B cell (primary cell): ENCODE data around the gene CNTNAP1. TPM values are rescaled to one million over a fixed set of nuclear protein-coding genes. Genes with fewer than 3 reads are reported as not detected.
A peak's percentile ranks its signal among the peaks of the same experiment; 100 is the strongest.

Source experiments
- ATAC-seq: fragments of 200-7000 bp; cut with Tn5 transposase; one replicate; pipeline ENCODE4 v1.10.0; 2021; ENCODE audit warnings: low read depth, mild to moderate bottlenecking, moderate number of reproducible peaks, moderate library complexity
- CTCF ChIA-PET: fragments of 350-600 bp; sonication (Branson Sonifier 250); formaldehyde crosslinking; loops from one replicate; lab custom pipeline; 2021; ENCODE audit warnings: antibody characterized with exemption, inconsistent platforms; lab: Charles Lee
- POLR2A ChIA-PET: fragments of 350-600 bp; sonication (Branson Sonifier 250); formaldehyde crosslinking; loops from one replicate; lab custom pipeline; 2021; ENCODE audit warnings: antibody characterized with exemption; lab: Charles Lee
- DNase-seq: peaks from one replicate; pipeline ENCODE4 v3.0.0; 2013
- H2AFZ ChIP-seq: 2 replicates; pipeline ENCODE4 v1.6.1; 2012; ENCODE audit warnings: mild to moderate bottlenecking, low read depth, low read length; ENCODE audit not compliant: insufficient read depth, poor library complexity, severe bottlenecking
- H3K27ac ChIP-seq, 2 donors: 1 replicate in 1 of 2; 2 replicates in 1 of 2; pipeline ENCODE4 v1.5.1; 2012 to 2013; ENCODE audit warnings: low read length in 2 of 2, mild to moderate bottlenecking in 2 of 2, moderate library complexity in 1 of 2
- H3K27me3 ChIP-seq, 4 experiments: fragments of 200-600 bp in 1 of 4; sonication (generic) in 1 of 4; replicated peaks in 1 of 4; 1 replicate in 2 of 4; 2 replicates in 2 of 4; pipeline versions ENCODE4 v1.6.1 to v1.7.0; 2013 to 2016; ENCODE audit warnings: low read length in 3 of 4, mild to moderate bottlenecking in 2 of 4, mixed read lengths in 1 of 4, moderate library complexity in 1 of 4; ENCODE audit not compliant: insufficient read depth in 4 of 4, control insufficient read depth in 3 of 4; ENCODE audit errors: control extremely low read depth in 1 of 4
- H3K36me3 ChIP-seq, 2 experiments: replicated peaks in 1 of 2; 1 replicate in 1 of 2; 2 replicates in 1 of 2; pipeline versions ENCODE4 v1.6.1 to v1.7.1; 2013; ENCODE audit warnings: low read length in 1 of 2; ENCODE audit not compliant: insufficient read depth in 2 of 2, control insufficient read depth in 1 of 2; ENCODE audit errors: control extremely low read depth in 1 of 2, extremely low read depth in 1 of 2
- H3K4me1 ChIP-seq, 2 donors: fragments of 200-600 bp in 1 of 2; sonication (generic) in 1 of 2; 1 replicate in 1 of 2; 2 replicates in 1 of 2; pipeline versions ENCODE4 v1.5.1 to v1.6.1; 2013 to 2017; ENCODE audit warnings: low read length in 2 of 2; ENCODE audit not compliant: control insufficient read depth in 2 of 2, insufficient read depth in 2 of 2
- H3K4me2 ChIP-seq: replicated peaks from 2 replicates; pipeline ENCODE3; 2012; ENCODE audit warnings: mild to moderate bottlenecking, low read depth, low read length; ENCODE audit not compliant: poor library complexity, severe bottlenecking
- H3K4me3 ChIP-seq, 5 experiments: fragments of 200-600 bp in 1 of 5; sonication (generic) in 1 of 5; 1 replicate in 3 of 5; 2 replicates in 2 of 5; pipeline versions ENCODE4 v1.5.1 to v1.7.0; 2011 to 2016; ENCODE audit warnings: low read length in 4 of 5, mild to moderate bottlenecking in 4 of 5, low read depth in 2 of 5, control low read depth in 1 of 5, moderate library complexity in 1 of 5; ENCODE audit not compliant: insufficient read depth in 1 of 5; ENCODE audit errors: control extremely low read depth in 1 of 5, extremely low read depth in 1 of 5
- H3K79me2 ChIP-seq: fragments of 200-600 bp; sonication (generic); one replicate; pipeline ENCODE4 v1.6.0; 2016; ENCODE audit warnings: low read length; ENCODE audit not compliant: control insufficient read depth, insufficient read depth
- H3K9ac ChIP-seq: fragments of 200-600 bp; sonication (generic); 2 replicates; pipeline ENCODE4 v1.6.1; 2017; ENCODE audit warnings: mild to moderate bottlenecking, low read length, moderate library complexity
- H3K9me3 ChIP-seq, 3 donors: one replicate each; pipeline versions ENCODE4 v1.6.1 to v1.7.1; 2013; ENCODE audit warnings: low read length in 2 of 3; ENCODE audit not compliant: control insufficient read depth in 2 of 3, insufficient read depth in 1 of 3; ENCODE audit errors: control extremely low read depth in 1 of 3
- H4K20me1 ChIP-seq: 2 replicates; pipeline ENCODE4 v1.6.0; 2012; ENCODE audit warnings: mild to moderate bottlenecking, low read length; ENCODE audit not compliant: insufficient read depth, control insufficient read depth, poor library complexity, severe bottlenecking
- H3K27ac Mint-ChIP-seq: one replicate; pipeline ENCODE4 v1.8.0; 2021; ENCODE audit warnings: mixed read lengths
- H3K27me3 Mint-ChIP-seq: one replicate; pipeline ENCODE4 v1.8.0; 2021; ENCODE audit warnings: mixed read lengths
- H3K4me1 Mint-ChIP-seq: one replicate; pipeline ENCODE4 v1.8.0; 2021; ENCODE audit warnings: mixed read lengths
- H3K4me3 Mint-ChIP-seq: one replicate; pipeline ENCODE4 v1.8.0; 2021; ENCODE audit warnings: mixed read lengths
- H3K9me3 Mint-ChIP-seq: one replicate; pipeline ENCODE4 v1.8.0; 2022; ENCODE audit warnings: mixed read lengths; ENCODE audit not compliant: insufficient read depth
- CTCF ChIP-seq: fragments of 200-600 bp; IDR thresholded peaks from one replicate; pipeline ENCODE4 v1.8.0; 2022; ENCODE audit warnings: antibody characterized with exemption, mild to moderate bottlenecking
- EZH2 ChIP-seq: IDR thresholded peaks from 2 replicates; pipeline ENCODE4 v1.6.1; 2012; ENCODE audit warnings: borderline replicate concordance, low read depth, mild to moderate bottlenecking, moderate library complexity, low read length; ENCODE audit not compliant: insufficient read depth, poor library complexity, severe bottlenecking
- WGBS: methylation state at CpG from one replicate; pipeline ENCODE4 v1.1.5; 2013; ENCODE audit warnings: missing lambda C conversion rate; ENCODE audit not compliant: insufficient coverage; 5-methylcytosine and 5-hydroxymethylcytosine counted together
- intact Hi-C: fragments of 100-400 bp; cut with micrococcal nuclease; formaldehyde crosslinking; loops from one replicate; pipeline ENCODE4 v1.10.0; 2022
- polyA minus RNA-seq: library from RNA; depleted of rRNA, polyadenylated mRNA; stranded (reverse); fragments of >200 nt; gene quantifications from 2 replicates; pipeline ENCODE4 v1.2.3, GENCODE V29; 2012
- polyA plus RNA-seq: library from polyadenylated mRNA; depleted of rRNA; stranded (reverse); fragments of >200 nt; gene quantifications from 2 replicates; pipeline ENCODE4 v1.2.3, GENCODE V29; 2012
- total RNA-seq, 2 donors: library from RNA; stranded (reverse); fragments of 120-200 nt in 1 of 2; gene quantifications; 1 replicate in 1 of 2; 2 replicates in 1 of 2; pipeline versions ENCODE4 v1.2.3 to v1.2.4, GENCODE V29; 2013 to 2022

Gene CNTNAP1
- total RNA-seq (4.7 and 6.7 TPM in 2 replicates), polyA plus RNA-seq (3.5 and 4.9 TPM in 2 replicates), polyA minus RNA-seq (2.7 and 3.2 TPM in 2 replicates)
- total RNA-seq (2013): 0.89 TPM

- Mint-ChIP-seq H3K27me3 (no peaks in the 10 kb centered on the region), H3K27ac (peak within 1 kb of the TSS; percentile 38), H3K4me3 (peak within 1 kb of the TSS; percentile 83), H3K4me1 (peaks cover 53% of the 10 kb centered on the region), H3K9me3 (no peaks in the 10 kb centered on the region)
- H3K36me3 ChIP-seq: no peaks in the 10 kb centered on the region
- ATAC-seq (no peak), DNase-seq (peak; percentile 63)
- no peak within 1 kb of the TSS for H3K27ac ChIP-seq
- peaks cover 14% of the 10 kb centered on the region for H4K20me1 ChIP-seq
- POLR2A ChIA-PET: interaction anchor here (0.7 kb wide), 1 partner anchor 74 kb away, joined by 3 read pairs; no protein-coding TSS in a partner anchor
- peaks cover 0 to 14% (median 0%) of the 10 kb centered on the region in 3 donors for H3K9me3 ChIP-seq
- peak within 1 kb of the TSS; percentile 52 for H3K9ac ChIP-seq
- intact Hi-C loops: no loop called here
- H3K27me3 ChIP-seq: peaks cover 0 to 28% (median 11%) of the 10 kb centered on the region in 4 experiments
- peaks cover 52 to 60% of the 10 kb centered on the region in 2 donors for H3K4me1 ChIP-seq
- H3K4me2 ChIP-seq: peak within 1 kb of the TSS; percentile 86
- CTCF ChIA-PET: interaction anchor here (1.3 kb wide), 1 partner anchor 12 kb away, joined by 3 read pairs; no protein-coding TSS in a partner anchor
- no peak for TF ChIP-seq CTCF
- TF ChIP-seq EZH2: no peak
- peak within 1 kb of the TSS; percentile 12 to 65 (median 31) for H3K4me3 ChIP-seq
- under 1% methylated on average over 17 of the region's 22 CpGs for WGBS
- peak within 1 kb of the TSS; percentile 62 for H2AFZ ChIP-seq
- H3K79me2 ChIP-seq: no peaks in the 10 kb centered on the region
Observed at GRCh38 chr17:42681976-42682721, at the start of gene CNTNAP1. Gene CNTNAP1, plus strand, starts transcription at chr17:42682531. Its CDS starts 299 bp downstream, at chr17:42682830.

GRCh38 chr17:42632949-42633444 is 49.3 kb upstream of the CNTNAP1 start:
- DNase-seq (no peak), ATAC-seq (no peak)
- Histone ChIP-seq H3K4me3 (no peak overlapping the region), H3K79me2 (no peaks in the 10 kb centered on the region), H3K27me3 (no peaks in the 10 kb centered on the region), H3K9me3 (no peaks in the 10 kb centered on the region), H3K27ac (no peak overlapping the region), H3K9ac (no peak overlapping the region), H3K4me1 (no peaks in the 10 kb centered on the region), H3K4me2 (no peak overlapping the region), H2AFZ (no peak overlapping the region), H4K20me1 (no peaks in the 10 kb centered on the region), H3K36me3 (no peaks in the 10 kb centered on the region)
- intact Hi-C loops: no loop called here
- no peaks in the 10 kb centered on the region for H3K9me3 Mint-ChIP-seq
- no peaks in the 10 kb centered on the region for H3K4me1 Mint-ChIP-seq
- no peaks in the 10 kb centered on the region for H3K27me3 Mint-ChIP-seq
- POLR2A ChIA-PET: no interaction called here
- 87% methylated on average over 9 of the region's 9 CpGs for WGBS
- TF ChIP-seq EZH2 (no peak), CTCF (no peak)
- CTCF ChIA-PET: interaction anchor here (1.5 kb wide), 1 partner anchor 46 kb away, joined by 4 read pairs; no protein-coding TSS in a partner anchor
- H3K4me3 Mint-ChIP-seq: no peak overlapping the region
- peak overlapping the region; percentile 32 for H3K27ac Mint-ChIP-seq
